Activated T-cell treated with anti-CD3 and anti-CD28 coated beads for 1 hour (primary cell): Measurements from ENCODE around the gene GSG1.

Experiments
- DNase-seq: peaks from one replicate; pipeline ENCODE4 v3.0.0-alpha.2; 2020; ENCODE audit warnings: low read depth

GSG1 gene

GRCh38 chr12:13119826-13120225 is 16.4 kb upstream of the GSG1 start:
- no peak for DNase-seq

GRCh38 chr12:13117029-13117428 is 13.6 kb upstream of the GSG1 start:
- no peak for DNase-seq

DNA sequence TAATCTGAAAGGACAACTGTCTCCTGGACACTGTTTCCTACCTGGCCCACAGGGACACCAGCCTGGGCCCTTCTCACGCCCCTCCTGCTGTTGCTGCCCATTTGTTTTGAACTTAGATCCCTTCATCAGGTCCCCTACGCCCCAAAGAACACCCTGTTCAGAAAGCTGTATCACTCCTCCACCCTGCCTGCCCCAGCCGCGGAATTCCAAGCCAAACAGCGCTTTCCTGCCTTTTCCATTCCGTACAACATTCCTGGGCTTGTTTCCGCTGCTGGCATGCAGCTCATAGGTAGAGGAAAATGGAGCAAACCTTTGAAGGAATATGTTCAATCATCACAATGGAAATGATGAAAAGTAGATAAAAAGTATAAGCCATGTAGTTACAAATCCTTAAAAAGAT is 12.8 kb upstream of the GSG1 start:
- no peak for DNase-seq

- no peak for DNase-seq
These were observed 11.0 kb upstream of the GSG1 start for GRCh38 chr12:13114251-13115052.

DNA sequence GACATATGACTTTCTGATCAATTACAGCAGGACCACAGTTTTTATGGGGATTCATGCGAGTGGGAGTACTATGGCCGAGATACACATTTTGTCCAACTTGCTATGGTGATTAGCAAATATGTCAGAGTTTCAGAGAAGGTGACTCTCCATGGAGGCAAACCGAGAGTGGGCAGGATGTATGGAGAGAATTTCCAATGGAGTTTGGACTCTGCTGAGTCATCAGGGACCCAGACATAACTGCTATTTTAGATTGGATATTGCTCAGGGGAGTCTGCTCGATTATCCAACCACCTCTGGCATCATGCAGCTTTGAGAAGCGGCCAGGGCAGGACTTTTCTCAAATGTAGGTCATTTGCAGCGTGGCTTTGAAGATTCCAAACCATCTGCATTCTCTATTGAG is 9.5 kb upstream of the GSG1 start:
- DNase-seq: no peak

- no peak for DNase-seq
These were observed 3.2 kb upstream of the GSG1 start for GRCh38 chr12:13106666-13107065.

GRCh38 chr12:13105781-13106180 is 2.3 kb upstream of the GSG1 start:
- no peak for DNase-seq

- no peak for DNase-seq
These were observed 942 bp upstream of the GSG1 start for GRCh38 chr12:13104409-13104808.

DNA sequence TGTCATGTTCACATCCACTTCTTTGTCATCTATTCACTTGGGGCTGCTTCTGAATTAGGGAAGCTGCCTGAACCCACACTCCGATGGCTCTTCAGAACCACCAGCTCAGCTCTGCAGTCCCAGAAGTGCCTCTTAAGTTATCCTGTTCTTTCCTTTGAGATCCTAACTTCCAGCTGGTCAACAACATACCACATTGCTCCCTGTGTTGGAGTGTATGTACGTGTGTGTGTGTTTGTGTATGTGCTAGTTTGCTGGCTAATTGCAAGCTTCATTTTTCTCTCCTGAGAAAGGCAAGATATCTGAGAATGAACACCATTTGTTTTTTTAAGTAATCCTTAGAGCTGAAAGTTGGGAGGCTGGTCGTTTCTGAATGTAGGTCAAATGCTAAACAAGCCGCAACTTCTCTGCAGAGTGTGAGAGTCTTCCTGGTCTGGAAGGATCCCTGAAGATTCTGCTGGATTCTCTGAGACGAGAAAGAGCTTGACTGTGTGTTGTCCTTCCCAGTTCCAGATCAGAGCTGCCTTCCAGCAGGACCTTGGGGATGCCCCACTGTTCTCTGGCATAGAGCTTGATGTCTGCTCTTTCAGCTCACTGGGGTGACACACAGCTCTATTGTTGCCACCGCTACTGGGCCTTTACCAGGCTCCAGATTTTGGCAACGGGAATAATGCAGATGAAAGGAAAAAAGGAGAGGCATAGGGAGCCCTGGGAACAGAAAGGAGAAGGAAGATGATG is 839 bp downstream of the GSG1 start:
- DNase-seq: no peak

GRCh38 chr12:13101821-13102375 is 1.6 kb downstream of the GSG1 start:
- no peak for DNase-seq

GRCh38 chr12:13100882-13101769 is 2.3 kb downstream of the GSG1 start:
- DNase-seq: peak; percentile 92

GRCh38 chr12:13100605-13100881 is 2.9 kb downstream of the GSG1 start:
- no peak for DNase-seq

DNA sequence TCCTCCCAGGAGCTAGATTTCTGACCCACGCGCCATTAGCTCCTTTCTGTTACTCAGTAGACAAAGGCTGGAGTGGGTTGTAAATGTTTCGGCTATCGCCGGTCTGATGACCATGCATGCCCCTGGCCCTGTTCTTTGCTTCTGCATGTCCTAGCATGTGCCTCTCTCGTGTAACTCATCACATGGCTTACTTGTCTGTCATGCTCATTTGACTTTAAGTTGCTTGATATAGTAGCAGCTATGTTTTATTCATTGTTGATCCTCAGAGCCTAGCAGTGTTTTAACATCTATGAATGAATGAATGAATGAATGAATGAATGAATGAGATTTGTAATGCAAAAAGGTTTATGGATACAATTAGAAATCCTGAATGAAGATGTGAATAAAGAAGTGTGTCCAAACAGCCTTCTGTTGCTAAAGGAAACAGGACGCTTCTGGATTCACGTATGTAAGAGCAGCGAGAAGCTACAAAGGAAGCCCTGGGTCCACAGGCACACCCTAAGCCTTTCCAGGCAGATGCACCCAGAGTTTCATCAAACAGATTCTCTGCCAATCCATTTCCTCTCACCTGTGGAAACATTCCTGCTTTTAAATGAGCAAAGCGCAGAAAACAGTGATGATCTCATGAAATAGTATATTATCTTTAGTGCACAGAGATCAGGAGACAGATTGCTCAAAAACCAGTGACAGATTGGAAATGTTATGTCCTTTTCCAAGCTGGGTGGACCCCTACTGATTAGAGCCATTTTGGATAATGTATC is 3.4 kb downstream of the GSG1 start:
- no peak for DNase-seq

- no peak for DNase-seq
These were observed 4.2 kb downstream of the GSG1 start for GRCh38 chr12:13099066-13099843.

DNA sequence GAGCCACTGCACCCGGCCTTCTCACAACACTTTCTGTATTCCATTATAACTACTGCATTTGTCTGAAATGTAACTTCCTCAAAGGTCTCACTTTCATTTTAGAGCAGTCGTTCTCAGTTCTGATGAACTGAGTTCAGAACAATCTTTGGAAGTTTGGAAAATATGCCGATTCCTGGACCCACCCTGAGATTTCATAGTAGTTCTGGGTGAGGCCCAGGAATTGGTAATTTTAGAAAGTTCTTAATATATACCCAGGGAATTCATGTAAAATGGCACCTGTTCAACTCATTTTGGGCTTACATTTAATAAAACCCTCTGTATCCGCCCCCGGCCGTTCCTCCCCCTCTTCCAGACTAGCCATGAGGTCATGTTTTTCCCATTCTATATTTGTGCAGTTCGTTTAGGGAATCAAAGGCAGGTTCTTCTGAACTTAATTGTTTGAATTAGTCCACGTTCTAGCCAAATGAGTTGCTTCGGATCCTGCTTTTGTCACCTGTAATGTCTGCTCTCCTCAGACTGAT is 5.9 kb downstream of the GSG1 start:
- DNase-seq: no peak

- no peak for DNase-seq
These were observed 8.0 kb downstream of the GSG1 start for GRCh38 chr12:13095266-13095995.

GRCh38 chr12:13094367-13094766 is 9.1 kb downstream of the GSG1 start:
- no peak for DNase-seq

DNA sequence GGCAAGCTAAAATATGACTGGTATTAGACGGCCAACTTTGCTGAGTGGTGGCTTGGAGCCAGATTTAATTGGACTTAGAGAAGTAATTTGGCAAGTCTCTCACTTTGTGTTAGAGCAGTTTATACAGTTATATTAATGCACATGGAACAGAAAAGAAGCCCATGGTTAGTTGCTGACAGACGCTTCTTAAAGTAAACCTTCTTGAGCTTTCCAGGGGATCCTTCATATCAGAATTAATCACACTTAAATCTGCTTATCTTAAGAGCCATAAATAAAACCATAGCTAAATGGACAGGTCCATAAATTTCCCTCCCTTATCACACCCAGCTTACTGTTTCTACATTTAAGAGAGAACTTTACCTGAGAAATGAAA is 9.6 kb downstream of the GSG1 start:
- DNase-seq: no peak

GRCh38 chr12:13093191-13093847 is 10.1 kb downstream of the GSG1 start:
- no peak for DNase-seq

GRCh38 chr12:13091832-13092231 is 11.6 kb downstream of the GSG1 start:
- no peak for DNase-seq
